Rectal smooth muscle tissue (tissue), 1 donor: ENCODE results near the gene ILDR2.

Source experiments
- H3K27ac ChIP-seq: one replicate; pipeline ENCODE4 v1.7.0; 2013; ENCODE audit warnings: low read depth, low read length, inconsistent platforms
- H3K27me3 ChIP-seq: one replicate; pipeline ENCODE4 v1.7.0; 2013; ENCODE audit warnings: low read length; ENCODE audit not compliant: control insufficient read depth, insufficient read depth
- H3K36me3 ChIP-seq: one replicate; pipeline ENCODE4 v1.7.0; 2013; ENCODE audit warnings: low read length; ENCODE audit not compliant: control insufficient read depth, insufficient read depth
- H3K4me1 ChIP-seq: one replicate; pipeline ENCODE4 v1.7.0; 2013; ENCODE audit warnings: low read length; ENCODE audit not compliant: control insufficient read depth, insufficient read depth
- H3K4me3 ChIP-seq: one replicate; pipeline ENCODE4 v1.7.0; 2013; ENCODE audit warnings: low read length
- H3K9ac ChIP-seq: one replicate; pipeline ENCODE4 v1.7.0; 2013; ENCODE audit warnings: low read length

ILDR2 gene

GRCh38 chr1:166956872-166957271 is 18.5 kb downstream of the ILDR2 start:
- Histone ChIP-seq H3K4me3 (no peak overlapping the region), H3K27ac (no peak overlapping the region), H3K4me1 (peaks cover 8% of the 10 kb centered on the region), H3K36me3 (no peaks in the 10 kb centered on the region), H3K27me3 (no peaks in the 10 kb centered on the region), H3K9ac (no peak overlapping the region)

- peaks cover 8% of the 10 kb centered on the region for H3K4me1 ChIP-seq
- H3K9ac ChIP-seq, result no peak overlapping the region
- no peaks in the 10 kb centered on the region for H3K27me3 ChIP-seq
- no peak overlapping the region for H3K4me3 ChIP-seq
- no peak overlapping the region for H3K27ac ChIP-seq
- no peaks in the 10 kb centered on the region for H3K36me3 ChIP-seq
These were observed 19.1 kb downstream of the ILDR2 start for GRCh38 chr1:166956057-166956850.

GRCh38 chr1:166953491-166953890 is 21.8 kb downstream of the ILDR2 start:
- no peak overlapping the region for H3K9ac ChIP-seq
- peaks cover 8% of the 10 kb centered on the region for H3K4me1 ChIP-seq
- no peaks in the 10 kb centered on the region for H3K36me3 ChIP-seq
- H3K27ac ChIP-seq, result no peak overlapping the region
- H3K27me3 ChIP-seq, result no peaks in the 10 kb centered on the region
- no peak overlapping the region for H3K4me3 ChIP-seq

- Histone ChIP-seq H3K36me3 (no peaks in the 10 kb centered on the region), H3K27me3 (no peaks in the 10 kb centered on the region), H3K4me1 (peaks cover 8% of the 10 kb centered on the region), H3K4me3 (no peak overlapping the region), H3K9ac (no peak overlapping the region), H3K27ac (peak overlapping the region; percentile 43)
These were observed 23.2 kb downstream of the ILDR2 start for GRCh38 chr1:166952002-166952746.

GRCh38 chr1:166951050-166951449 is 24.3 kb downstream of the ILDR2 start:
- Histone ChIP-seq H3K4me1 (peaks cover 8% of the 10 kb centered on the region), H3K4me3 (no peak overlapping the region), H3K9ac (no peak overlapping the region), H3K27ac (peak overlapping the region; percentile 34), H3K27me3 (no peaks in the 10 kb centered on the region), H3K36me3 (no peaks in the 10 kb centered on the region)

GRCh38 chr1:166950156-166950555 is 25.2 kb downstream of the ILDR2 start:
- H3K4me3 ChIP-seq, result no peak overlapping the region
- no peak overlapping the region for H3K9ac ChIP-seq
- peaks cover 8% of the 10 kb centered on the region for H3K4me1 ChIP-seq
- no peak overlapping the region for H3K27ac ChIP-seq
- no peaks in the 10 kb centered on the region for H3K36me3 ChIP-seq
- H3K27me3 ChIP-seq, result no peaks in the 10 kb centered on the region

GRCh38 chr1:166948856-166949350 is 26.4 kb downstream of the ILDR2 start:
- Histone ChIP-seq H3K27ac (no peak overlapping the region), H3K4me3 (no peak overlapping the region), H3K36me3 (no peaks in the 10 kb centered on the region), H3K9ac (no peak overlapping the region), H3K27me3 (no peaks in the 10 kb centered on the region), H3K4me1 (peaks cover 8% of the 10 kb centered on the region)

- Histone ChIP-seq H3K4me3 (peak overlapping the region; percentile 31), H3K36me3 (no peaks in the 10 kb centered on the region), H3K9ac (no peak overlapping the region), H3K4me1 (peaks cover 5% of the 10 kb centered on the region), H3K27ac (no peak overlapping the region), H3K27me3 (no peaks in the 10 kb centered on the region)
These were observed 27.8 kb downstream of the ILDR2 start for GRCh38 chr1:166947398-166948043.

GRCh38 chr1:166944186-166944967 is 31.0 kb downstream of the ILDR2 start:
- Histone ChIP-seq H3K27me3 (no peaks in the 10 kb centered on the region), H3K36me3 (no peaks in the 10 kb centered on the region), H3K27ac (no peak overlapping the region), H3K4me1 (no peaks in the 10 kb centered on the region), H3K4me3 (no peak overlapping the region), H3K9ac (no peak overlapping the region)

GRCh38 chr1:166939741-166940375 is 35.5 kb downstream of the ILDR2 start:
- Histone ChIP-seq H3K27me3 (no peaks in the 10 kb centered on the region), H3K27ac (no peak overlapping the region), H3K9ac (no peak overlapping the region), H3K36me3 (no peaks in the 10 kb centered on the region), H3K4me3 (no peak overlapping the region), H3K4me1 (no peaks in the 10 kb centered on the region)

GRCh38 chr1:166937962-166938361 is 37.4 kb downstream of the ILDR2 start:
- Histone ChIP-seq H3K36me3 (no peaks in the 10 kb centered on the region), H3K27me3 (no peaks in the 10 kb centered on the region), H3K9ac (no peak overlapping the region), H3K4me3 (no peak overlapping the region), H3K4me1 (no peaks in the 10 kb centered on the region), H3K27ac (no peak overlapping the region)
